WTC11 (cell line): ENCODE results near the gene GPR37L1. TPM values are rescaled to one million over a fixed set of nuclear protein-coding genes. Genes with fewer than 3 reads are reported as not detected.

Experiments used
- ATAC-seq: fragments of 200-7000 bp; cut with Tn5 transposase; 2 replicates; pipeline ENCODE4 v1.10.0; 2021; ENCODE audit warnings: mild to moderate bottlenecking, moderate library complexity
- CTCF ChIA-PET: fragments of 300-600 bp; sonication (Branson Sonifier 250); formaldehyde crosslinking; loops from one replicate; lab custom pipeline; 2021; ENCODE audit warnings: antibody characterized with exemption; lab: Charles Lee
- POLR2A ChIA-PET: fragments of 350-600 bp; sonication (Branson Sonifier 250); formaldehyde crosslinking; loops from one replicate; lab custom pipeline; 2021; ENCODE audit warnings: antibody characterized with exemption; lab: Charles Lee
- DNase-seq: peaks from one replicate; pipeline ENCODE4 v3.0.0; 2021; ENCODE audit warnings: low spot score
- H3K27ac Mint-ChIP-seq: 2 replicates; pipeline ENCODE4 v1.8.0; 2021; ENCODE audit warnings: mixed read lengths
- H3K27me3 Mint-ChIP-seq: 2 replicates; pipeline ENCODE4 v1.8.0; 2021; ENCODE audit warnings: low read depth, mild to moderate bottlenecking, moderate library complexity, mixed read lengths
- H3K36me3 Mint-ChIP-seq: 2 replicates; pipeline ENCODE4 v1.8.0; 2021; ENCODE audit warnings: mixed read lengths
- H3K4me1 Mint-ChIP-seq: 2 replicates; pipeline ENCODE4 v1.8.0; 2022; ENCODE audit warnings: mixed read lengths
- H3K4me3 Mint-ChIP-seq: 2 replicates; pipeline ENCODE4 v1.8.0; 2021; ENCODE audit warnings: mild to moderate bottlenecking, moderate library complexity, mixed read lengths
- H3K9me3 Mint-ChIP-seq: 2 replicates; pipeline ENCODE4 v1.8.0; 2021; ENCODE audit warnings: mixed read lengths
- EMX1 ChIP-seq: fragments of 250-450 bp; sonication (Bioruptor Pico); IDR thresholded peaks from 2 replicates; pipeline ENCODE4 v1.8.0; 2021; ENCODE audit warnings: mild to moderate bottlenecking
- HMGXB4 ChIP-seq: sonication (generic); formaldehyde crosslinking; IDR thresholded peaks from 2 replicates; pipeline ENCODE4 v1.8.1; 2023; ENCODE audit warnings: mild to moderate bottlenecking, moderate library complexity, missing genetic modification reagents
- IRF1 ChIP-seq: sonication (generic); formaldehyde crosslinking; IDR thresholded peaks from 2 replicates; pipeline ENCODE4 v1.8.0; 2023; ENCODE audit warnings: missing genetic modification reagents
- IRF2 ChIP-seq: sonication (generic); formaldehyde crosslinking; IDR thresholded peaks from 2 replicates; pipeline ENCODE4 v1.8.0; 2022; ENCODE audit warnings: low read depth, missing genetic modification reagents, borderline replicate concordance
- STAT6 ChIP-seq: sonication (generic); formaldehyde crosslinking; conservative IDR thresholded peaks from 2 replicates; pipeline ENCODE4 v1.8.1; 2023; ENCODE audit warnings: mild to moderate bottlenecking, low read depth, missing genetic modification reagents, moderate library complexity
- ZNF121 ChIP-seq: sonication (generic); formaldehyde crosslinking; IDR thresholded peaks from 2 replicates; pipeline ENCODE4 v1.8.0; 2023; ENCODE audit warnings: missing genetic modification reagents
- ZNF416 ChIP-seq: fragments of 250-450 bp; sonication (Bioruptor Pico); IDR thresholded peaks from 2 replicates; pipeline ENCODE4 v1.9.0; 2021; ENCODE audit warnings: mild to moderate bottlenecking, inconsistent platforms
- ZNF671 ChIP-seq: fragments of 250-450 bp; sonication (Bioruptor Pico); IDR thresholded peaks from 2 replicates; pipeline ENCODE4 v1.8.0; 2021; ENCODE audit warnings: mild to moderate bottlenecking
- total RNA-seq: library from RNA; stranded (reverse); gene quantifications from 3 replicates; pipeline ENCODE4 v1.2.3, GENCODE V29; 2021
- TF ChIP-seq, protein P1 (sequence below): sonication (generic); formaldehyde crosslinking; conservative IDR thresholded peaks from 2 replicates; pipeline ENCODE4 v1.8.1; 2022; ENCODE audit warnings: mild to moderate bottlenecking, missing genetic modification reagents
- TF ChIP-seq, protein P2 (sequence below): sonication (generic); formaldehyde crosslinking; IDR thresholded peaks from 2 replicates; pipeline ENCODE4 v1.8.0; 2022; ENCODE audit warnings: mild to moderate bottlenecking, missing genetic modification reagents
- TF ChIP-seq, protein P3 (sequence below): sonication (generic); formaldehyde crosslinking; IDR thresholded peaks from 2 replicates; pipeline ENCODE4 v1.8.1; 2023; ENCODE audit warnings: mild to moderate bottlenecking, missing genetic modification reagents, moderate library complexity
- TF ChIP-seq, protein P4 (sequence below): fragments of 250-450 bp; sonication (Bioruptor Pico); IDR thresholded peaks from 2 replicates; pipeline ENCODE4 v2.1.2; 2022; ENCODE audit warnings: mild to moderate bottlenecking, moderate library complexity
- TF ChIP-seq, protein P5 (sequence below): fragments of 200-600 bp; IDR thresholded peaks from 2 replicates; pipeline ENCODE4 v1.8.0; 2022; ENCODE audit warnings: antibody characterized with exemption

Gene GPR37L1
- total RNA-seq, 1 experiment from 2014 or later = 0.07 TPM

- TF ChIP-seq HMGXB4 (CRISPR knock-in tag) (no peak), IRF1 (no peak)
- TF ChIP-seq, protein P1, sequence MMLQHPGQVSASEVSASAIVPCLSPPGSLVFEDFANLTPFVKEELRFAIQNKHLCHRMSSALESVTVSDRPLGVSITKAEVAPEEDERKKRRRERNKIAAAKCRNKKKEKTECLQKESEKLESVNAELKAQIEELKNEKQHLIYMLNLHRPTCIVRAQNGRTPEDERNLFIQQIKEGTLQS = no peak
- TF ChIP-seq, all 79 proteins: peak for 0
These were observed 29.7 kb downstream of the GPR37L1 start (continued) for GRCh38 chr1:202152399-202152798.

DNA sequence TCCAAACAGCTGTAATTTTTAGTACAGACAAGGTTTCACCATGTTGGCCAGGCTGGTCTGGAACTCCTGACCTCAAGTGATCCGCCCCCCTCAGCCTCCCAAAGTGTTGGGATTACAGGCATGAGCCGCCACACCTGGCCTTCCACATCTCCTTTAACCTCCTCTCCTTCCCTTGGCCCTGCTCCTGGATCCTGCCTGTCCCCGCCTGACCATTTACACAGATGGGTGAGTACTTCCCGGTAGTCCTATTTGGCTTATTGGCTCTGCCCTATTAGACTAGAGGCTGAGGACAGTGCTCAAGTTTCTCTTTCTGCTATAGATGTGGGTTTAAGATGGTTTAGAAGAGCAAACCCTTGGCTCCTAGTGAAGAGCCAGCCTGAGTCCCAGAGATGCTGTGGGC lies 30.6 kb downstream of the GPR37L1 start:
- no peaks in the 10 kb centered on the region for H3K9me3 Mint-ChIP-seq
- ATAC-seq (no peak), DNase-seq (no peak)
- H3K27me3 Mint-ChIP-seq = no peaks in the 10 kb centered on the region
- no peak overlapping the region for H3K4me3 Mint-ChIP-seq
- no peaks in the 10 kb centered on the region for H3K36me3 Mint-ChIP-seq
- ChIA-PET CTCF (interaction anchor here (0.6 to 2.6 kb wide), 5 partner anchors 30 to 143 kb away, joined by 4 to 19 read pairs (median 7); partner anchors contain the start of genes ELF3 and GPR37L1), POLR2A (no interaction called here)
- no peak overlapping the region for H3K27ac Mint-ChIP-seq
- no peak for TF ChIP-seq EMX1 (CRISPR knock-in tag)
- no peak for TF ChIP-seq ZNF121 (CRISPR knock-in tag)
- TF ChIP-seq, protein P2, sequence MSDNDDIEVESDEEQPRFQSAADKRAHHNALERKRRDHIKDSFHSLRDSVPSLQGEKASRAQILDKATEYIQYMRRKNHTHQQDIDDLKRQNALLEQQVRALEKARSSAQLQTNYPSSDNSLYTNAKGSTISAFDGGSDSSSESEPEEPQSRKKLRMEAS (CRISPR knock-in tag) = no peak
- TF ChIP-seq ZNF416 = no peak
- TF ChIP-seq IRF2 = no peak
- TF ChIP-seq, all 79 proteins: peak for 0
- H3K4me1 Mint-ChIP-seq = peaks cover 10% of the 10 kb centered on the region

GRCh38 chr1:202154148-202154765 lies 31.5 kb downstream of the GPR37L1 start:
- Mint-ChIP-seq H3K9me3 (no peaks in the 10 kb centered on the region), H3K4me1 (peaks cover 16% of the 10 kb centered on the region), H3K27ac (peak overlapping the region; percentile 89), H3K36me3 (no peaks in the 10 kb centered on the region), H3K27me3 (no peaks in the 10 kb centered on the region), H3K4me3 (no peak overlapping the region)
- no peak for DNase-seq
- TF ChIP-seq, protein P3, sequence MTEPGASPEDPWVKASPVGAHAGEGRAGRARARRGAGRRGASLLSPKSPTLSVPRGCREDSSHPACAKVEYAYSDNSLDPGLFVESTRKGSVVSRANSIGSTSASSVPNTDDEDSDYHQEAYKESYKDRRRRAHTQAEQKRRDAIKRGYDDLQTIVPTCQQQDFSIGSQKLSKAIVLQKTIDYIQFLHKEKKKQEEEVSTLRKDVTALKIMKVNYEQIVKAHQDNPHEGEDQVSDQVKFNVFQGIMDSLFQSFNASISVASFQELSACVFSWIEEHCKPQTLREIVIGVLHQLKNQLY (CRISPR knock-in tag) = no peak
- TF ChIP-seq STAT6 (CRISPR knock-in tag) (no peak), ZNF671 (CRISPR knock-in tag) (no peak)
- TF ChIP-seq, protein P4, sequence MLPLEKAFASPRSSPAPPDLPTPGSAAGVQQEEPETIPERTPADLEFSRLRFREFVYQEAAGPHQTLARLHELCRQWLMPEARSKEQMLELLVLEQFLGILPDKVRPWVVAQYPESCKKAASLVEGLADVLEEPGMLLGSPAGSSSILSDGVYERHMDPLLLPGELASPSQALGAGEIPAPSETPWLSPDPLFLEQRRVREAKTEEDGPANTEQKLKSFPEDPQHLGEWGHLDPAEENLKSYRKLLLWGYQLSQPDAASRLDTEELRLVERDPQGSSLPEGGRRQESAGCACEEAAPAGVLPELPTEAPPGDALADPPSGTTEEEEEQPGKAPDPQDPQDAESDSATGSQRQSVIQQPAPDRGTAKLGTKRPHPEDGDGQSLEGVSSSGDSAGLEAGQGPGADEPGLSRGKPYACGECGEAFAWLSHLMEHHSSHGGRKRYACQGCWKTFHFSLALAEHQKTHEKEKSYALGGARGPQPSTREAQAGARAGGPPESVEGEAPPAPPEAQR (CRISPR knock-in tag) = no peak
- TF ChIP-seq, protein P5, sequence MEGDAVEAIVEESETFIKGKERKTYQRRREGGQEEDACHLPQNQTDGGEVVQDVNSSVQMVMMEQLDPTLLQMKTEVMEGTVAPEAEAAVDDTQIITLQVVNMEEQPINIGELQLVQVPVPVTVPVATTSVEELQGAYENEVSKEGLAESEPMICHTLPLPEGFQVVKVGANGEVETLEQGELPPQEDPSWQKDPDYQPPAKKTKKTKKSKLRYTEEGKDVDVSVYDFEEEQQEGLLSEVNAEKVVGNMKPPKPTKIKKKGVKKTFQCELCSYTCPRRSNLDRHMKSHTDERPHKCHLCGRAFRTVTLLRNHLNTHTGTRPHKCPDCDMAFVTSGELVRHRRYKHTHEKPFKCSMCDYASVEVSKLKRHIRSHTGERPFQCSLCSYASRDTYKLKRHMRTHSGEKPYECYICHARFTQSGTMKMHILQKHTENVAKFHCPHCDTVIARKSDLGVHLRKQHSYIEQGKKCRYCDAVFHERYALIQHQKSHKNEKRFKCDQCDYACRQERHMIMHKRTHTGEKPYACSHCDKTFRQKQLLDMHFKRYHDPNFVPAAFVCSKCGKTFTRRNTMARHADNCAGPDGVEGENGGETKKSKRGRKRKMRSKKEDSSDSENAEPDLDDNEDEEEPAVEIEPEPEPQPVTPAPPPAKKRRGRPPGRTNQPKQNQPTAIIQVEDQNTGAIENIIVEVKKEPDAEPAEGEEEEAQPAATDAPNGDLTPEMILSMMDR = no peak
- POLR2A ChIA-PET = interaction anchor here (1.4 kb wide), 1 partner anchor 10 kb away, joined by 6 read pairs; the partner anchor contains the start of gene ARL8A
- CTCF ChIA-PET = interaction anchor here (0.5 to 3.3 kb wide), 45 partner anchors 8 to 1353 kb away, joined by 3 to 73 read pairs (median 5); partner anchors contain the start of genes ARL8A, ELF3, GPR37L1 and LGR6
- no peak for ATAC-seq
